NCI-H345 (cell line): ENCODE measurements around the gene METAP2.
"Not testable (repeated sequence)": the region's sequence is repeated elsewhere in the genome, so short reads cannot be mapped to it uniquely, and the experiment has no call there.

Experiments
- DNase-seq: peaks from one replicate; lab custom pipeline; 2025; lab: John Stamatoyannopoulos, UW

METAP2 gene

GRCh38 chr12:95473884-95474659 lies at the start of gene METAP2:
METAP2 (plus strand) TSS chr12:95474152; CDS start chr12:95474180, 28 bp downstream.
- DNase-seq, result peak; percentile 96

- peak; percentile 42 for DNase-seq
Measured at GRCh38 chr12:95424271-95424994, 49.5 kb upstream of the METAP2 start.

DNA sequence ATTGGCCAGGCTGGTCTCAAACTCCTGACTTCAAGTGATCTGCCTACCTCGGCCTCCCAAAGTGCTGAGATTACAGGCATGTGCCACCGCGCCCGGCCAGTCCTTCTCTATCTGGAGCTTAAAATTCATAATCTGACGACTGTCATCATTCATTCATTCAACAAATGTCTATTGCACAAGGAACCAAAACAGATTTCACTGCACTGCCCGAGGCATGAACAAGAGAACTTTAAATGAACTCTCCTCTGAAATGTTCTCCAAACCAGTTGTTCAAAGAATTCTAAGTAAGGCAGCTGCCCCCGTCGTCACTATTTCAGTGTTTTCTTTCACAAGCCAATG lies 44.8 kb upstream of the METAP2 start:
- DNase-seq, result no peak

GRCh38 chr12:95431120-95431519 lies 42.8 kb upstream of the METAP2 start:
- DNase-seq, result no peak

GRCh38 chr12:95435355-95435754 lies 38.6 kb upstream of the METAP2 start:
- no peak for DNase-seq

DNA sequence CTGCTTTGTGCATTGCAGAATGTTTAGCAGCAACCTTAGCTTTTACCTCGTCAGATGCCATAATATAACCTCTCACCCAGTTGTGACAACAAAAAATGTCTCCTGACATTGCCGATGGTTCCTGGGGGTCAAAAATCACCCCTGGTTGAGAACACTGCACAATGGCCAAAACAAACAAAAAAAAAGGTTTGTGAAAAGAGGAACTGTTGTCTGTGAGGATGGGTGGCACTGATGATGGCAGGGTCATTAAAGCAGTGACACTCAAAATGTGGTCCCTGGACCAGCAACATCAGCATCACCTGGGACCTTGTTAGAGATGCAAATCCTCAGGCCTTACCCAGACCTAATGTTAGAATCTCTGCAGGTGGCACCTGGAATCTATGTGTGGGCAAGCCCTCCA lies 36.4 kb upstream of the METAP2 start:
- no peak for DNase-seq

- no peak for DNase-seq
Measured at GRCh38 chr12:95439461-95440230, 34.3 kb upstream of the METAP2 start.

DNA sequence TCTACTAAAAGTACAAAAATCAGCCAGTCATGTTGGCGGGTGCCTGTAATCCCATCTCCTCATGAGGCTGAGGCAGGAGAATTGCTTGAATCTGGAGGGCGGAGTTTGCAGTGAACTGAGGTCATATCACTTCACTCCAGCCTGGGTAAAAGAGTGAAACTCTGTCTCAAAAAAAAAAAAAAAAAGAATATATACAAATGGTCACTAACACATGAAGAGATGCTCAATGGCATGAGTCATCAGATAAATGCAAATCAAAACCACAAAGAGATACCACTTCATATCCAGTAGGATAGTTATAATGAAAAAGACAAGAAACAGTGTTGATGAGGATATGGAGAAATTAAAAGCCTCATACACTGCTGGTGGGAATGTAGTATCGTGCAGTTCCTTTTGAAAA lies 33.6 kb upstream of the METAP2 start:
- DNase-seq, result no peak

DNA sequence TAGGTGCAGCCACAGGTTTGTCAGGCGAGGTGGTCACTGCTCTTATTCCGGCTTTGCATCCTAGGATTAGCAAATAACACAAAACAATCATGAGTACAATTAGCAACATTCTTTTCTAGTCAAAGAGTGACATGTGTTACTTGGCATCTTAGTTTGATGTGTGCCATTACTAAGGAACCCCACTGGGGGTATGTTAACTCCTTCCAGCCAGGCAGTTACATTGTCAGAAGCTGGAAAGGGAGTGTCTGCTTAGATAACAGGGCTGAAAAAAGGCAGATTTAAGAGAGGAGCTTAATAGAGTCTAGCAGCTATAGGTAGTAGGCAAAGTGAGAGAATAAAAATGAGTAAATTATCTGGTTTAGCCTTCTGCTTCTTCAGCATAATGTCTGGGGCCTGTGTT lies 30.5 kb upstream of the METAP2 start:
- DNase-seq, result no peak

DNA sequence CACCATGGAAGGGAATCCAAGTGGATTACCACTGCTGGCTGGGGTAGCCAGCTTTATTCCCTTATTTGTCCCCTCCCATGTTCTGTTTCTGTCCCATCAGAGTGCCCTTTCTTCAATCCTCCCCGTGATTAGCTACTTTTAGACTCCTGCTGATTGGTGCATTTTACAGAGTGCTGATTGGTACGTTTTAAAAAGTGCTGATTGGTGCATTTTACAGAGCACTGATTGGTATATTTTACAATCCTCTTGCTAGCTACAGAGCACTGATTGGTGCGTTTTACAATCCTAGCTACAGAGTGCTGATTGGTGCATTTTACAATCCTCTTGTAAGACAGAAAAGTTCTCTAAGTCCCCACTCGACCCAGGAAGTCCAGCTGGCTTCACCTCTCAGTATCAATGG lies 28.9 kb upstream of the METAP2 start:
- DNase-seq, result not testable (repeated sequence)

DNA sequence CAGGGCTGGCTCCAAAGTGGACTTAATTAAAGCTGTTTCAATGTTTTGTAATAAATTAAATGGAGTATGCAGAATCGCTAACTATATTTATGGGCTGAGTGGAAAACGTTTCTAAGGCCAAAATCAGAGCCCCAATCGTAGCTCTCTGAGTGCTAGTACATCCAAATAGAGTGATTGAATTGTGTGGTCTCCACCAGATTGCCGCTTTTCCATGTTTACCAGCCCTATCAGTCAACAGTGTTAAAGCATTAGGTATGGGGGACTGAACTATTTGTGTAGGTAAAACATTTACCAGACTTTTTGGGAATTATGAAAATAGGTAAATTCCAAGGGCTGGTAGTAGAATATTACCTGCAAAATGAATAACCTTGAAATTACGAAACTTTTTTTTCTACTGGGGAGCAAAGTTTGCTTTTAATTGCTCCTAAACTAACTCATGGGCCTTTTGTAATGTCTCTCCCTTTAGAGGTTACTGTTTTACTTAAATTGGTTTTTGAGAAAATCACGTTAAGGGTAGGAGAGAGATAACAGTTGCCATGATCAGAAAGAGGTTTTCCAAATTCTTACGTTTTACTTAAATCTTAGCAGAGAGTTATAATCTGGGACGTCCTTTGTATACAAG lies 28.0 kb upstream of the METAP2 start:
- DNase-seq, result no peak

DNA sequence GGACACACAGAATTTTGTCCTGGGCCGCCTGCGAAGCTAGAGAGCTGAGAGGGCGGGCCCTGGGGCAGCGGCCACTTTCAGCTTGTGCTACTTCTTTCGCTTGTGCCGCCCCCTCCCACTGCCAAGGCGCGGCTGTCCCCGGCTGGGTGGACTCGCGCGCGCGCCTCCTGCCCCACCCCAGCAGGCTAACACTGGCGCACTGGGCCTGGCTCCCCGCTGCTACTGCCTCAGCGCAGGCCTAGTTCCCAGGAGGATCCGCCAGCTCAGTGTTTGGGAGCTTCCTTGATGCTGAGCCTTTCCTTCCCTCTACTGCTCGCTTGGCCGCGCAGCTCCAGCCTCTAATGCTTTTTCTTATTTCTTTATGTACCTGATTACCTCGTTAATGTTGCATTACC lies 27.4 kb upstream of the METAP2 start:
- DNase-seq, result no peak

- not testable (repeated sequence) for DNase-seq
Measured at GRCh38 chr12:95449656-95450055, 24.3 kb upstream of the METAP2 start.

- not testable (repeated sequence) for DNase-seq
Measured at GRCh38 chr12:95452501-95452900, 21.5 kb upstream of the METAP2 start.

- DNase-seq, result not testable (repeated sequence)
Measured at GRCh38 chr12:95453881-95454280, 20.1 kb upstream of the METAP2 start.

GRCh38 chr12:95454780-95455215 lies 19.2 kb upstream of the METAP2 start:
- not testable (repeated sequence) for DNase-seq

GRCh38 chr12:95457605-95458004 lies 16.3 kb upstream of the METAP2 start:
- not testable (repeated sequence) for DNase-seq

GRCh38 chr12:95458761-95459160 lies 15.2 kb upstream of the METAP2 start:
- no peak for DNase-seq

GRCh38 chr12:95459310-95459709 lies 14.6 kb upstream of the METAP2 start:
- no peak for DNase-seq

DNA sequence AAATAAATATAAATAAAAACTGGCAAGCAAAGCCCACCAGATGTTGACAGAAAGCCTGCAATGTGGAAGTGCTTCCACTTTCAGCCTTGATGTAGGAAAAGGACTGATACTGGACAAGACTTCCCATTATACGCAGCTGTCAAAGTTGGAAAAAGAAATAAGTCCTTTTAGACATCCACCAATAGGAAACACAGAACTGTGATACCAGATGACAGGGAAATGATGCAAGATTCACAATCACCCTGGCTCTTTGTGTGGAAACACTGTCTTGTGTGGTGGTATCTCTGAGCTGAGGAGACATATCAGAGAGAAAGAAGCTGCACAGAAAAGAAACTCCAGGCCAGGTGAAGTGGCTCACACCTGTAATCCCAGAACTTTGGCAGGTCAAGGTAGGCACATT lies 13.8 kb upstream of the METAP2 start:
- no peak for DNase-seq

DNA sequence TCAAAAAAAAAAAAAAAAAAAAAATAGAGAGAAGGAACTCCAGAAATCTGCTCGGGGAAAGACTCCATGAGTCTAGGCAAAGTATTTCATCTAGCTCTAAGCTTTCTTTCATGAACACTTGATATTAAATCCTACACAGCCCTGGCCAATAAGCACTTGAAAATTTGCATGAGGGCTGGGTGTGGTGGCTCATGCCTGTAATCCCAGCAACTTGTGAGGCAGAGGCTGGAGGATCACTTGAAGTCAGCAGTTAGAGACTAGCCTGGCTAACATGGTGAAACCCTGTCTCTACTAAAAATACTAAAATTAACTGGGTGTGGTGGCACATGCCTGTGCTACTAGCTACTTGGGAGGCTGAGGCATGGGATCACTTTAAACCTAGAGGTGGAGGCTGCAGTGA lies 13.1 kb upstream of the METAP2 start:
- DNase-seq, result no peak

DNA sequence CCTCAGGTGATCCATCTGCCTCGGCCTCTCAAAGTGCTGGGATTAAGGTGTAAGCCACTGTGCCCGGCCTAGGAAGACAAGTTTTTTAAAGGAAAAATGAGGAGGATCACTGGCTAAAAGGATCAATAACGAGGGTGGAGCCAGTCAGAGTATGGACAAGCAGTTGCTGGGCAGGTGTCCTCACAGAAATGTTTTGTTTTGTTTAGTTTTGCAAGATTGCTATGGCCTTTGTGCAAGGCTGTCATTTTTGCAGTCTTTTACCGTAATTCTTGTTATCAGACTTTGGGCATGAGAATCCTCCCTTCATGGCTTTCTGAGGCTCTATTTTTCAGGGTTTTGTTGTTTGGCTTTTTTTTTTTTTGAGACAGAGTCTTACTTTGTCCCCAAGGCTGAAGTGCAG lies 11.9 kb upstream of the METAP2 start:
- DNase-seq, result no peak
